Activated CD4-positive, alpha-beta T cell treated with anti-CD3 and anti-CD28 coated beads, Interleukin-2, amount 10 ng/mL, durations not matched to agents 24 days and 14 days (primary cell): ENCODE data around the gene NAA50. TPM values are rescaled to one million over a fixed set of nuclear protein-coding genes. Genes with fewer than 3 reads are reported as not detected.
A peak's percentile ranks its signal among the peaks of the same experiment; 100 is the strongest.

Experiments
- DNase-seq: peaks from one replicate; pipeline ENCODE4 v3.0.0; 2022
- H3K27ac Mint-ChIP-seq: one replicate; pipeline ENCODE4 v1.8.0; 2022; ENCODE audit warnings: mild to moderate bottlenecking, mixed read lengths
- H3K27me3 Mint-ChIP-seq: one replicate; pipeline ENCODE4 v1.8.0; 2022; ENCODE audit warnings: mixed read lengths
- H3K36me3 Mint-ChIP-seq: one replicate; pipeline ENCODE4 v1.8.0; 2022; ENCODE audit warnings: low read depth, mild to moderate bottlenecking, mixed read lengths
- H3K4me1 Mint-ChIP-seq: one replicate; pipeline ENCODE4 v1.8.0; 2021; ENCODE audit warnings: mixed read lengths
- H3K4me3 Mint-ChIP-seq: one replicate; pipeline ENCODE4 v1.8.0; 2022; ENCODE audit warnings: mild to moderate bottlenecking, moderate library complexity, mixed read lengths
- H3K9me3 Mint-ChIP-seq: one replicate; pipeline ENCODE4 v1.8.0; 2021; ENCODE audit warnings: mixed read lengths
- intact Hi-C: fragments of 100-400 bp; cut with micrococcal nuclease; formaldehyde crosslinking; loops from one replicate; pipeline ENCODE4 v1.15.1; 2023
- total RNA-seq: library from RNA; stranded (reverse); gene quantifications from 2 replicates; pipeline ENCODE4 v1.2.3, GENCODE V29; 2022

NAA50 gene
- total RNA-seq, 1 donor from 2014 or later = 152 TPM

GRCh38 chr3:113695431-113695785 lies 50.6 kb downstream of the NAA50 start:
- Mint-ChIP-seq H3K4me3 (peak overlapping the region; percentile 90), H3K36me3 (peaks cover 10% of the 10 kb centered on the region), H3K9me3 (no peaks in the 10 kb centered on the region), H3K4me1 (peaks cover 27% of the 10 kb centered on the region), H3K27me3 (no peaks in the 10 kb centered on the region), H3K27ac (peak overlapping the region; percentile 95)
- intact Hi-C loops = loop anchor here (5.0 kb wide), 2 partner anchors 88 to 678 kb away; a partner anchor contains a TSS
- DNase-seq = peak; percentile 58

GRCh38 chr3:113690482-113690881 lies 55.6 kb downstream of the NAA50 start:
- intact Hi-C loops = no loop called here
- Mint-ChIP-seq H3K27me3 (no peaks in the 10 kb centered on the region), H3K27ac (no peak overlapping the region), H3K4me3 (no peak overlapping the region), H3K9me3 (no peaks in the 10 kb centered on the region), H3K4me1 (peaks cover 16% of the 10 kb centered on the region), H3K36me3 (peaks cover 20% of the 10 kb centered on the region)
- no peak for DNase-seq

GRCh38 chr3:113685956-113686721 lies 59.9 kb downstream of the NAA50 start:
- H3K4me3 Mint-ChIP-seq = no peak overlapping the region
- peaks cover 5% of the 10 kb centered on the region for H3K9me3 Mint-ChIP-seq
- H3K36me3 Mint-ChIP-seq = peaks cover 34% of the 10 kb centered on the region
- DNase-seq = peak; percentile 33
- H3K27me3 Mint-ChIP-seq = no peaks in the 10 kb centered on the region
- H3K27ac Mint-ChIP-seq = no peak overlapping the region
- intact Hi-C loops = no loop called here
- H3K4me1 Mint-ChIP-seq = no peaks in the 10 kb centered on the region

- Mint-ChIP-seq H3K4me3 (no peak overlapping the region), H3K9me3 (peaks cover 5% of the 10 kb centered on the region), H3K4me1 (no peaks in the 10 kb centered on the region), H3K27ac (no peak overlapping the region), H3K36me3 (peaks cover 34% of the 10 kb centered on the region), H3K27me3 (no peaks in the 10 kb centered on the region)
- peak; percentile 37 for DNase-seq
- intact Hi-C loops = no loop called here
Observed at GRCh38 chr3:113685124-113685523, 60.9 kb downstream of the NAA50 start.

- intact Hi-C loops = no loop called here
- H3K9me3 Mint-ChIP-seq = peaks cover 5% of the 10 kb centered on the region
- no peak overlapping the region for H3K27ac Mint-ChIP-seq
- H3K27me3 Mint-ChIP-seq = no peaks in the 10 kb centered on the region
- no peaks in the 10 kb centered on the region for H3K4me1 Mint-ChIP-seq
- no peak for DNase-seq
- H3K4me3 Mint-ChIP-seq = no peak overlapping the region
- peaks cover 34% of the 10 kb centered on the region for H3K36me3 Mint-ChIP-seq
Observed at GRCh38 chr3:113684271-113684819, 61.7 kb downstream of the NAA50 start.

- no peak overlapping the region for H3K4me3 Mint-ChIP-seq
- no peaks in the 10 kb centered on the region for H3K9me3 Mint-ChIP-seq
- DNase-seq = peak; percentile 27
- H3K27ac Mint-ChIP-seq = no peak overlapping the region
- no peaks in the 10 kb centered on the region for H3K27me3 Mint-ChIP-seq
- intact Hi-C loops = no loop called here
- H3K4me1 Mint-ChIP-seq = peaks cover 3% of the 10 kb centered on the region
- peaks cover 34% of the 10 kb centered on the region for H3K36me3 Mint-ChIP-seq
Observed at GRCh38 chr3:113678773-113679172, 67.3 kb downstream of the NAA50 start.

- intact Hi-C loops = no loop called here
- Mint-ChIP-seq H3K9me3 (no peaks in the 10 kb centered on the region), H3K27me3 (no peaks in the 10 kb centered on the region), H3K36me3 (peaks cover 32% of the 10 kb centered on the region), H3K27ac (no peak overlapping the region), H3K4me3 (no peak overlapping the region), H3K4me1 (peaks cover 3% of the 10 kb centered on the region)
- peak; percentile 7 for DNase-seq
Observed at GRCh38 chr3:113677737-113678136, 68.3 kb downstream of the NAA50 start.

GRCh38 chr3:113676261-113676660 lies 69.8 kb downstream of the NAA50 start:
- peaks cover 28% of the 10 kb centered on the region for H3K36me3 Mint-ChIP-seq
- no peak overlapping the region for H3K4me3 Mint-ChIP-seq
- no peak overlapping the region for H3K27ac Mint-ChIP-seq
- peaks cover 3% of the 10 kb centered on the region for H3K4me1 Mint-ChIP-seq
- intact Hi-C loops = no loop called here
- no peaks in the 10 kb centered on the region for H3K27me3 Mint-ChIP-seq
- no peaks in the 10 kb centered on the region for H3K9me3 Mint-ChIP-seq
- DNase-seq = no peak

- H3K27me3 Mint-ChIP-seq = no peaks in the 10 kb centered on the region
- no peaks in the 10 kb centered on the region for H3K9me3 Mint-ChIP-seq
- peaks cover 3% of the 10 kb centered on the region for H3K4me1 Mint-ChIP-seq
- H3K4me3 Mint-ChIP-seq = no peak overlapping the region
- H3K27ac Mint-ChIP-seq = no peak overlapping the region
- H3K36me3 Mint-ChIP-seq = peaks cover 29% of the 10 kb centered on the region
- intact Hi-C loops = no loop called here
- peak; percentile 20 for DNase-seq
Observed at GRCh38 chr3:113673593-113673992, 72.5 kb downstream of the NAA50 start.

- no peak for DNase-seq
- intact Hi-C loops = no loop called here
- no peaks in the 10 kb centered on the region for H3K9me3 Mint-ChIP-seq
- no peak overlapping the region for H3K27ac Mint-ChIP-seq
- H3K36me3 Mint-ChIP-seq = peaks cover 15% of the 10 kb centered on the region
- peaks cover 11% of the 10 kb centered on the region for H3K4me1 Mint-ChIP-seq
- H3K27me3 Mint-ChIP-seq = no peaks in the 10 kb centered on the region
- no peak overlapping the region for H3K4me3 Mint-ChIP-seq
Observed at GRCh38 chr3:113668015-113668414, 78.0 kb downstream of the NAA50 start.

Other genes with a start within 250 kb of the NAA50 start
- gene SPICE1, start 231.1 kb downstream of the NAA50 start, total RNA-seq = 21.2 and 23.6 TPM in 2 replicates
- 8.5 and 11.5 TPM in 2 replicates for gene SIDT1, start 213.7 kb downstream of the NAA50 start, total RNA-seq
- gene USF3, start 49.6 kb downstream of the NAA50 start, total RNA-seq = 12.9 and 14.2 TPM in 2 replicates
- gene ATP6V1A, start 786 bp upstream of the NAA50 start, total RNA-seq = 38.1 and 38.5 TPM in 2 replicates
- not detected in 2 replicates for gene GRAMD1C, start 92.5 kb upstream of the NAA50 start, total RNA-seq
- gene ZDHHC23, start 201.8 kb upstream of the NAA50 start, total RNA-seq = 1.9 and 2.4 TPM in 2 replicates